HK-2 (cell line): ENCODE measurements around the gene MYCBP.
A peak's percentile ranks its signal among the peaks of the same experiment; 100 is the strongest.
"Not testable (repeated sequence)": the region's sequence is repeated elsewhere in the genome, so short reads cannot be mapped to it uniquely, and the experiment has no call there.

Source experiments
- DNase-seq: peaks from one replicate; pipeline ENCODE4 v3.0.0-alpha.2; 2018; ENCODE audit not compliant: unreplicated experiment

Gene MYCBP

DNA sequence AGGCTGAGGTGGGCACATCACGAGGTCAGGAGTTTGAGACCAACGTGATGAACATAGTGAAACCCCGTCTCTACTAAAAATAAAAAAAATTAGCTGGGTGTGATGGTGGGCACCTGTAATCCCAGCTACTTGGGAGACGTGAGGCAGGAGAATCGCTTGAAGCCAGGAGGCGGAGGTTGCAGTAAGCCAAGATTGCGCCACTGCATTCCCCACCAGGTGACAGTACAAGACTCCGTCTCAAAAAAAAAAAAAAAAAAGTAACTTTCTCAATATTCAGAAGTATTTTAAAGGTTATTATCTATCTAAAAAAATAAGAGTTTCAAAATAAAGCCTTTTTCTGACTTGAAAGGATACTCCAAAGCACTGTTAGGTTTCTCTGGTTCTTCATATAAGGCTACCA lies 5.9 kb downstream of the MYCBP start:
- no peak for DNase-seq

DNA sequence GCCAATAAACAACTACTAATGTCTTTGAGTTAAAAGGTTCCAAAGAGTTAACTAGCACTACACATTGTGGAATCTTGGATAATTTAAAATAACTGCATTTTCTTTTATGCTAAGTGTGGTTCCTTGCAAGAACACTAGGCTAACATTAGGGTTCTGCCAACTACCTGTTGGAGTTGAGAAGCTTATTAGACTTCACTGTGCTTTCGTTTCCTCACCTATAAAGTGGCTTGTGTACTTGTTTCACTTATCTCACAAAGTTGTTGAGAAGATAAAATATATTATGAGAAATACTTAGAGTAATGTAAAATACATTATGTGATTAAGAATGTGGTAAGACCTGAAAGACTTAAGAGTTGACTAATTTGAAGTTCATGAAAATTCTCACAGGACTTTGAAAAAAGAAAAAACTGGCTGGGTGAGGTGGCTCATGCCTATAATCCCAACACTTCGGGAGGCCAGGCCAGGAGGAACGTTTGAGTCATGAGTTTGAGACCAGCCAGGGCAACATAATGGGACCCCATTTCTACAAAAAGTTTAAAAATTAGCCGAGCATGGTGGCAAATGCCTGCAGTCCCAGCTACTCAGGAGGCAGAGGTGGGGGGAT lies 7.9 kb downstream of the MYCBP start:
- DNase-seq = no peak

GRCh38 chr1:38860454-38860795 lies 12.7 kb downstream of the MYCBP start:
- peak; percentile 15 for DNase-seq

GRCh38 chr1:38859561-38860453 lies 13.3 kb downstream of the MYCBP start, which contains the start of gene RRAGC:
Gene RRAGC, minus strand, starts transcription at chr1:38859772. Its CDS starts 126 bp downstream, at chr1:38859646.
- peak; percentile 99 for DNase-seq

DNA sequence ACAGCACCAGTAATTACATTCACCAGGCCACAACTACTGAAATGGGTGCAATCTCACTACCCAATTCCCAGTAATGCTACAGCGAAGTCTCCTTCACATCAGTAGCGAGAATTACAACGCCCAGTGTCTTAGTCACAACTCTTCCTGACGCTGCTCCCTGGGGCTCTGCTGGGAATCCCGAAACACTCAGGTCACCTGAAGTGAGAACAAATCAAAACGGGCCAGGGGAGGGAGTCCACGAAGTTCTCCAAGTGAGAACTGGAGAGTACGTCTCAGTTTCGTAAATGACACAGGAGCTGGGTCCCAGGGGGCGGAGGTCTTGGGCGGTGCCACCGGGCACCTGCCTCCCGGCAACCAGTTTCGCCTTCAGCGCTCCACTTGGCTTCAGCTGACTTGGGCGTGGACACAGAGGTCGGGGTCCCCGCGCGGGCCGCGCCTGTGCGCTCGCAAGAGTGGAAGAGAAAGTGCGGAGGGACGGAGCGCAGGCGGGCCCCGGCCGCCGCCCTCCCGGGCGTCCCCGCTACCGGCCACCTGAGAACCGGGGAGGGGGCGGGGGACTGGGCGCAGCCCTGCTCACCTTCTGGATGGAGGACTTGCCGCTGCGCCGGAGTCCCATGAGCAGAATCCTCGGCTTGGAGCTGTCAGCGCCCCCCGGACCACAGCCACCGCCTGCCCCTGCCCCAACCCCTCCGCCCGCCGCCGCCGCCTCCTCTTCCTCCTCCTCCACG lies 14.2 kb downstream of the MYCBP start:
- DNase-seq = peak; percentile 54

GRCh38 chr1:38852780-38853179 lies 20.4 kb downstream of the MYCBP start:
- DNase-seq = no peak

DNA sequence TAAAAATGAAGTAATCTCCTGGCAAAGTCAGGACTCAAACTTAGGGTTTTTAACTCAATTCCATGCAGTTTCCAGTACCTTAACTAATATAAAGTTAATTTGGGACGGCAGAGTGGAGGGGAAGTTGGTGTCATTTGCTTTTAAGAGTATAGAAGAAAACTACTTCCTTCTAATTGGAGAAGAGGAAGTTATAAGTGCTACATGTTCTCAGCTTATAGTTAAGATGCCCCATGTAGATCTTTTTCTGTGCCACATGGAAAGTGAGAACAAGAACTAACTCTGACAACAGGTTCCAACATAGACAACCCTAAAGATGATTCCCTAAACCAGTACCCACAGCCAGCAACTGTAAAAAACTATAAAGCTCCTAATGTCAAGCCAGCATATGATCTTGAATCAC lies 25.1 kb downstream of the MYCBP start:
- DNase-seq = no peak

DNA sequence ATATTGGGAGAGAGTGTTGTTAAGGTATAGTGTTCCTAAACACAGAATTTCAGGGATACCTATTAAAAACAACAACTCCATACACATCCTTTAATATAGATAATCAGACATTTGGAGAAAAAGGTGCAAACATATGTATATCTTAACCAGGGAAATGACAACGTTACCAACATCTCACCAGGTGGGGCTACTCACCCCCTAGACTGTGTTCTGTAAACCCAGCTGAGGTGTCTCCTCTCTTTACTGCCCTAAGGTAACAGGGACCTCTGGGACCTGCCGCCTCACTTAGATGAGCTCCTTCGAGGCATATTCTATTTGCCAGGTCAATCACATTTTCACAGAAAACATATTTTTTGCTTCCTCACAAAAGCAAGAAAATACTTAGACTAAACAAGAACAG lies 26.9 kb downstream of the MYCBP start:
- DNase-seq = no peak

DNA sequence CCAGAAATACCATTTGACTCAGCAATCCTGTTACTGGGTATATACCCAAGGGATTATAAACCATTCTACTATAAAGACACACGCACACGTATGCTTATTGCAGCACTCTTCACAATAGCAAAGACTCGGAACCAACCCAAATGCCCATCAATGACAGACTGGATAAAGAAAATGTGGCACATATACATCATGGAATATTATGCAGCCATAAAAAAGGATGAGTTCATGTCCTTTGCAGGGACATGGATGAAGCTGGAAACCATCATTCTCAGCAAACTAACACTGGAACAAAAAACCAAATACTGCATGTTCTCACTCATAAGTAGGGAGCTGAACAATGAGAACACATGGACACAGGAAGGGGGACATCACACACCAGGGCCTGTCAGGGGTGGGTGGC lies 28.1 kb downstream of the MYCBP start:
- DNase-seq = not testable (repeated sequence)

DNA sequence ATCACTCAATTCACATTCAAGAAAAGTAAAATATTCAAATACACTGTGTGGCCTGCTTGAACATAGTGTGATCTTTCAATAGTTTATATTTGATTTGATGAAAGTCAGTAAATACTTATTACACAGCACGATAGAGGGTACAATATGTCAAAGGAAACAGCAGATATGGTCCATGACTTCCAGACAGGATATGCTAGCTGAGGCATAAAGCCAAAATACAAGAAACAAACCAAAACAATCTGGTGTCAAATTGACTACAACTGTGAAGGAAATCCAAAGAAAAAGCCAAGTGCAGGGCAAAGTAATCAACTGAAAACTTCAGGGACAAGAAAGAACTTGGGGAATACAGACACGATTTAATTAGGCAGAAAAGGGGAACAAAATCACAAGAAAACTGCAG lies 32.9 kb downstream of the MYCBP start:
- DNase-seq = no peak

- DNase-seq = no peak
Measured at GRCh38 chr1:38839363-38839762, 33.8 kb downstream of the MYCBP start.

DNA sequence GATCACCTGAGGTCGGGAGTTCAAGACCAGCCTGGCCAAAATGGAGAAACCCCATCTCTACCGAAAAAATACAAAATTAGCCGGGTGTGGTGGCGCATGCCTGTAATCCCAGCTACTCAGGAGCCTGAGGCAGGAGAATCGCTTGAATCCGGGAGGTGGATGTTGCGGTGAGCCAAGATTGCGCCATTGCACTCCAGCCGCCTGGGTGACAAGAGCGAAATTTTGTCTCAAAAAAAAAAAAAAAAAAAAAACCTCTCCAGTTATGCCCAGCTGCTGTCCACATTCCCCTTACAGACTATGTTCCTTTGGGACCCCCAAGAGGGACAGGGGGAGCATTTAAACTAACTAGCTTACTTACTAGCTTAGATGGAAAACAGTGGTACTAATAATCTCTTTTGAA lies 36.8 kb downstream of the MYCBP start:
- not testable (repeated sequence) for DNase-seq

- DNase-seq = peak; percentile 34
Measured at GRCh38 chr1:38834937-38835827, 38.0 kb downstream of the MYCBP start.

DNA sequence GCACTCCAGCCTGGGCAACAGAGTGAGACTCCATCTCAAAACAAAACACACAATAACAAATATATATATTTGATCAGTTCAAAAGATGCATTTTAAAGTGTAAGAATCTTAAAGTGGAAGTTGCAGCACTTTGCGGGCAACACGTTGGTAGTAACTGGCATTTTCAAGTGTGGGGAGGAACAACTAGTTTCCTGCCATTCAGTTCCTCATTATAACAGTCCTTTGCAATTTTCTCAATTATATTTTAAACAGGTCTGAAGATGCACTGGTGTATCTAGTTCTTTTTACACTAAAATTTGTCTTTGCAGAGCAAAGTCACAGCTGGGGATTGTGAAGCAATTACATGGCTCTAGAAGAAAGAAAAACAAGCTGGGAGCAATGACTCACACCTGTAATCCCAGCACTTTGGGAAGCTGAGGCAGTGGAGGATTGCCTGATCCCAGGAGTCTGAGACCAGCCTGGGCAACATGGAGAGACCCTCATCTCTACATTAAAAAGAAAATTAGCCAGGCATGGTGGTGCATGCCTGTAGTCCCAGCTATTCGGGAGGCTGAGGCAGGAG lies 38.8 kb downstream of the MYCBP start:
- DNase-seq = no peak

- no peak for DNase-seq
Measured at GRCh38 chr1:38833146-38833545, 40.0 kb downstream of the MYCBP start.

DNA sequence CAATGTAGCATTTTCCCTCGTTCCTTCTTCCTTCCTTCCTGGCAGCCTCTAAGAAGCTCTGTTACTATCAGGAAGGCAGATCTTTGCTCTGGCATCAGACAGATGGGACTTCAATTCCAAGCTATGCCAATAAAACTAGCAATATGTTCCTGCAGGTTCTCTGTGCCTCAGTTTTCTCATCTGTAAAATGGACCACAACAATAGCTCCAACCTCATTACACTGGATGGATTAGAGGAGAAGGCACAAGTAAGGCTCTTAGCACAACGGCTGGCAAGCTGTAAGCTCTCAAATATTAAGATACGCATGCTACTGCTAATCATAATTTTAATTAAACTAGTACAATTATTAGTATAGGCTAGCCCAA lies 40.8 kb downstream of the MYCBP start:
- no peak for DNase-seq

GRCh38 chr1:38831731-38832369 lies 41.3 kb downstream of the MYCBP start:
- no peak for DNase-seq

DNA sequence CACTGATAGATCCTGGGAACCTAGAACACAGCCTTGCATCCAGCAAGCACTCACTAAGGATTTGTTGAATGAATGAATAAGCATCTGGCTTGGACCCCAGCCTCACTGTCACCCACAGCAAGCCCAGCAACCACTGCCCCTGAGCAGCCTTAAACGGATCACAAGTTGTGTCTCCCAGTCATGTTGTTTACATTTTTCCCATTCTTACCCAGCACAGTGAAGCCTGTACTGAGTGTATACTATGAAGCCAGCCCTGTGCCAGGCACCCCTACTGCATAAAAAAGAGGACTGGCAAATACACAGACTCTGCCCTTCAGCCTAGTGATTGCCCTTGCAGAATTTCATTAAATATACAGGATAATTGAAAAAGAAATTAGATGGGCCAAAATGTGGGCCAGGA lies 43.8 kb downstream of the MYCBP start:
- no peak for DNase-seq

DNA sequence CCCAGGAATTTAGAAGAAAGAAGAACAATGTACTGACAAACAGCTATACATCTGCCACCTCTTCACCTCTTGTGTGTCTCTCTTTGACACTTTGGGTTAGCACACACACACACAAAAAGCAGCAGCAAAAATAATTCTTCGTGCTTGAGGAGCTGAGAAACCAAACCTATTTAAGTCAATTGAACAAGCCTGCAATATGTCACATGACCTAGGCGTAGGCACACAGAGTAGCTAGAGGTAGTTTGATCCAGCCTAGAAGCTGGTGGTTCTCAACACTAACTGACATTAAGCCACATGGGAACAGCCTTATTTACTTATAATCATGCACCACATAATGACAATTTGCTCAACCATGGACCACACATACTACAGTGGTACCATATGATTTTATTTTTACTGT lies 45.8 kb downstream of the MYCBP start:
- DNase-seq = no peak

- DNase-seq = no peak
Measured at GRCh38 chr1:38826886-38827285, 46.3 kb downstream of the MYCBP start.

- no peak for DNase-seq
Measured at GRCh38 chr1:38826262-38826661, 46.9 kb downstream of the MYCBP start.
